ENCODE results near the gene AMH.

DNA sequence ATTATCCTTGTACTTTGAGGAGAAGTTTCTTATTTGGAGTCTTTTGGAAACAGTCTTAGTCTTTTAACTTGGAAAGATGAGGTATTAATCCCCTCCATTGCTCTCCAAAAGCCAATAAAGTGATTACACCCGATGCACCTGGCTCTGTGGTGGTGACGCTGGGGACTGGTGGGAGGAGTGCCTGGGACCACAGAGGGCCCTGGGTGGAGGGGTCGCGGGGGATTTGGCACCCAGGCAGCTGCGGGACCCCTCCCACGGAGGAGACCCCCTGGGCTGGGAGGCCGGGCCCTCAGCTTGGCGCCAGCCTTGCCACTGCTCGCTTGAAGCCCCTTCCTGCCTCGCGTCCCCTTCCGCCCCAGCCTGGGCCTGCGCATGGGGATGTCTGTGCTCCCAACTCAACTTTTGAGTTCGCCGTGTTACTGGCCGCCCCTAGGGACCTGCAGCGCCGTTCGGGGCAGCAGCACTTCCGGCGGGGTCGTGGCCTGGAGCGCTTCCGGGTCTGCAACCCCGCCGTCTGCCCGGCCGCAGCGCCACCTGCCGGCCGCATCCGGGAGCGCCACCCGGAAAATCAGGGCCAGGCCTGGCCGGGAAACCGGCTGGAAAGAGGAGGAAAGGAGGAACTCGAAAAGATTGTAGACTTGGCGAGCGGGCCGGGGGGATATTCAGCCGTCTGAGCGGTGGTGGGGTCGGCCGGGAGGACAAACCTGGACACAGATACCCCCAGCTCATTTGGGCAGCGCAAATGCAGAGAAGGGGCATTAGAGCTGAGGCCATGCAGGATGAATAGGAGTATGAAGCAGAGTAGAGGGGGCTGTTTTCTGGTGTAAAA lies 24.4 kb downstream of the AMH start:
- TF ChIP-seq POLR2AphosphoS5 (IDR thresholded peaks at IDR 0.05; ENCODE audit: low read depth, low read length): peak; percentile 37; the same call in 1 of the 2 replicates
- TF ChIP-seq, protein P1, sequence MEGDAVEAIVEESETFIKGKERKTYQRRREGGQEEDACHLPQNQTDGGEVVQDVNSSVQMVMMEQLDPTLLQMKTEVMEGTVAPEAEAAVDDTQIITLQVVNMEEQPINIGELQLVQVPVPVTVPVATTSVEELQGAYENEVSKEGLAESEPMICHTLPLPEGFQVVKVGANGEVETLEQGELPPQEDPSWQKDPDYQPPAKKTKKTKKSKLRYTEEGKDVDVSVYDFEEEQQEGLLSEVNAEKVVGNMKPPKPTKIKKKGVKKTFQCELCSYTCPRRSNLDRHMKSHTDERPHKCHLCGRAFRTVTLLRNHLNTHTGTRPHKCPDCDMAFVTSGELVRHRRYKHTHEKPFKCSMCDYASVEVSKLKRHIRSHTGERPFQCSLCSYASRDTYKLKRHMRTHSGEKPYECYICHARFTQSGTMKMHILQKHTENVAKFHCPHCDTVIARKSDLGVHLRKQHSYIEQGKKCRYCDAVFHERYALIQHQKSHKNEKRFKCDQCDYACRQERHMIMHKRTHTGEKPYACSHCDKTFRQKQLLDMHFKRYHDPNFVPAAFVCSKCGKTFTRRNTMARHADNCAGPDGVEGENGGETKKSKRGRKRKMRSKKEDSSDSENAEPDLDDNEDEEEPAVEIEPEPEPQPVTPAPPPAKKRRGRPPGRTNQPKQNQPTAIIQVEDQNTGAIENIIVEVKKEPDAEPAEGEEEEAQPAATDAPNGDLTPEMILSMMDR (IDR thresholded peaks at IDR 0.05): peak; percentile 95
- TF ChIP-seq TCF7L2 (IDR thresholded peaks at IDR 0.05; ENCODE audit: low read depth, low read length): no peak
- TF ChIP-seq, protein P2, sequence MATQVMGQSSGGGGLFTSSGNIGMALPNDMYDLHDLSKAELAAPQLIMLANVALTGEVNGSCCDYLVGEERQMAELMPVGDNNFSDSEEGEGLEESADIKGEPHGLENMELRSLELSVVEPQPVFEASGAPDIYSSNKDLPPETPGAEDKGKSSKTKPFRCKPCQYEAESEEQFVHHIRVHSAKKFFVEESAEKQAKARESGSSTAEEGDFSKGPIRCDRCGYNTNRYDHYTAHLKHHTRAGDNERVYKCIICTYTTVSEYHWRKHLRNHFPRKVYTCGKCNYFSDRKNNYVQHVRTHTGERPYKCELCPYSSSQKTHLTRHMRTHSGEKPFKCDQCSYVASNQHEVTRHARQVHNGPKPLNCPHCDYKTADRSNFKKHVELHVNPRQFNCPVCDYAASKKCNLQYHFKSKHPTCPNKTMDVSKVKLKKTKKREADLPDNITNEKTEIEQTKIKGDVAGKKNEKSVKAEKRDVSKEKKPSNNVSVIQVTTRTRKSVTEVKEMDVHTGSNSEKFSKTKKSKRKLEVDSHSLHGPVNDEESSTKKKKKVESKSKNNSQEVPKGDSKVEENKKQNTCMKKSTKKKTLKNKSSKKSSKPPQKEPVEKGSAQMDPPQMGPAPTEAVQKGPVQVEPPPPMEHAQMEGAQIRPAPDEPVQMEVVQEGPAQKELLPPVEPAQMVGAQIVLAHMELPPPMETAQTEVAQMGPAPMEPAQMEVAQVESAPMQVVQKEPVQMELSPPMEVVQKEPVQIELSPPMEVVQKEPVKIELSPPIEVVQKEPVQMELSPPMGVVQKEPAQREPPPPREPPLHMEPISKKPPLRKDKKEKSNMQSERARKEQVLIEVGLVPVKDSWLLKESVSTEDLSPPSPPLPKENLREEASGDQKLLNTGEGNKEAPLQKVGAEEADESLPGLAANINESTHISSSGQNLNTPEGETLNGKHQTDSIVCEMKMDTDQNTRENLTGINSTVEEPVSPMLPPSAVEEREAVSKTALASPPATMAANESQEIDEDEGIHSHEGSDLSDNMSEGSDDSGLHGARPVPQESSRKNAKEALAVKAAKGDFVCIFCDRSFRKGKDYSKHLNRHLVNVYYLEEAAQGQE (IDR thresholded peaks at IDR 0.05; ENCODE audit: insufficient read depth in 1 of 2, low read depth in 2 of 2, low read length in 1 of 2): no peak
- TF ChIP-seq SIN3A (IDR thresholded peaks at IDR 0.05; ENCODE audit: borderline replicate concordance, insufficient read depth, low read depth, low read length): 0 out of 2 replicates have a peak, but pooled peaks have one; percentile 59
